Non-pigmented ciliary epithelial cell (primary cell): ENCODE measurements around the gene USF1.
"Not testable (repeated sequence)": the region's sequence is repeated elsewhere in the genome, so short reads cannot be mapped to it uniquely, and the experiment has no call there.

Source experiments
- DNase-seq: peaks from one replicate; pipeline ENCODE4 v3.0.0-alpha.2; 2010; ENCODE audit warnings: low read depth

USF1 gene

GRCh38 chr1:161077426-161077825 lies 31.6 kb upstream of the USF1 start:
- DNase-seq, result no peak

GRCh38 chr1:161076410-161076809 lies 30.6 kb upstream of the USF1 start:
- DNase-seq, result no peak

DNA sequence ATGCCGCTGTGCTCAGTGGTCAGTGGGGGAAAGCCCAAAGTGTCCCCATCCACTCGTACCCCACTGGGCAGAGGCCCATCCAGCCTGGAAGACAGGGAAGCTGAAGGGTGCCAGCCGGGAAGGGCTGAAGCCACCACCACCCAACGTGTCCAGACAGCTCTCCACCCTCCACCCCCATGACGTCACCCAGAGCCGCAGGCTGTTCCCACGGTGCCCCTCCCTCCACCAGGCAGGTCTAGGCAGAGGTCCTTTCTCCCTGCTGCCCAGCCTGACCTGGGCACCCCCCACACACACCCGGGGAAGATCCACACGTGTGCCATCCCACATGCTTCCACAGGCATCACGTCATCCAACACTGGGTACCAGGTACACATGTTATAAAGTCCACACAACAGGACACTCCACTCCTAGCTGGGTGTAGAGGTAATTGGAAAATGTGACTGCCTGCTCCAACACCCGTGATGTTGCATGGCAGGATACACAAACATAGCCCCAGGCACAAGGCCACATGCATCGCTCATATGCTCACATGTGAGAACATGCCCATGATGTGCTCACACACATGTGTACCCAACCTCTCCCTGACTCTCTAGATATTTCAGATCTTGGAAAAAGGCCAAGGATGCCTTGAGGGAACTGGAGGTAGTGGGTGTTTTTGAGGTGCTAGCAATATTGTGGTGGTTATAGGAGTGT lies 29.0 kb upstream of the USF1 start:
- DNase-seq, result no peak

GRCh38 chr1:161073474-161074121 lies 27.8 kb upstream of the USF1 start:
- no peak for DNase-seq

GRCh38 chr1:161072751-161073449 lies 27.1 kb upstream of the USF1 start:
- DNase-seq, result no peak

DNA sequence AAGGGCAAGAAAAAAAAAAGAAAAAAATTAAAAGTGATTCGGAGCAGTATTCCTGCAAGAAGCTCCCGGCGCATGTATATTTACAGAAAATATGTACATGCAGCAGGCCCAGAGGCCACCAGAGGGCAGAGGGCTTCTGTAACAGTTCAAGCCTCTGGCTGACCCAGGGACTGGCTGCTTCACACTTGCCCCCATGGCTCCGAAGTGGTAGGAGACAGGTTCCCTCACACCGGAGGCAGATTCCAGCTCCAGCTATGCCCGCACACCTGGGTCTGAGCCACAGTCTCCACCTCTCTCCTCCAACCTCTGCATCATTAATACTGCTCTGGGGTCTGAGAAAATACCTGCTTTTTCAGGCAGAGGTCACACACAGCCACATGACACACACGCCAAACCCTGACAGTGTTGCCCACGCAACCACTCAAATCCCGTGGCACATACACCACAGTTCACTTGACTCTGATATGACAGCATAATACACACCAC lies 26.2 kb upstream of the USF1 start:
- DNase-seq, result no peak

DNA sequence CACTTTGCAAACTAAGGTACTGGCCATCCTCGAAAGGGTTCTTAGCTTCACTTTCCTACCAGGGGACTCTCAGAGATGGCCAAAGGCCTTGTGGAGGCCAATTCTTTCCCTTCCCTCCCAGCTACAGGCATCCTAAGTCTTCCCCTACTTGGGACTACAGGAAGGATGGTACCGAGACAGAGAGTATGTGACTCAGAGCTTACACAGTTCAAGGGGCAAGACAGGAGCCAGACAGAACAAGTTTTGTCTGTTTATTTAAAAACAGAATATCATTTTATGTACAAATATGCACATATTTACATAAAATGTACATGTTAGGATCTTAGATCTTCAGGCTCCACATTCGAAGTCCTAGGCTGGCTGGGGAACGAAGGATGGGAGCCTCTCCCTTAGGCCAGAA lies 25.0 kb upstream of the USF1 start:
- DNase-seq, result no peak

- DNase-seq, result no peak
Measured at GRCh38 chr1:161069731-161070270, 24.0 kb upstream of the USF1 start, which contains the start of gene ARHGAP30. TSS of gene ARHGAP30 (minus strand) at chr1:161069891. CDS start at chr1:161069624, 267 bp downstream.

GRCh38 chr1:161069241-161069640 lies 23.5 kb upstream of the USF1 start:
- no peak for DNase-seq

GRCh38 chr1:161068306-161069234 lies 22.8 kb upstream of the USF1 start:
- no peak for DNase-seq

- no peak for DNase-seq
Measured at GRCh38 chr1:161066694-161067093, 20.9 kb upstream of the USF1 start.

- DNase-seq, result not testable (repeated sequence)
Measured at GRCh38 chr1:161065681-161066080, 19.9 kb upstream of the USF1 start.

DNA sequence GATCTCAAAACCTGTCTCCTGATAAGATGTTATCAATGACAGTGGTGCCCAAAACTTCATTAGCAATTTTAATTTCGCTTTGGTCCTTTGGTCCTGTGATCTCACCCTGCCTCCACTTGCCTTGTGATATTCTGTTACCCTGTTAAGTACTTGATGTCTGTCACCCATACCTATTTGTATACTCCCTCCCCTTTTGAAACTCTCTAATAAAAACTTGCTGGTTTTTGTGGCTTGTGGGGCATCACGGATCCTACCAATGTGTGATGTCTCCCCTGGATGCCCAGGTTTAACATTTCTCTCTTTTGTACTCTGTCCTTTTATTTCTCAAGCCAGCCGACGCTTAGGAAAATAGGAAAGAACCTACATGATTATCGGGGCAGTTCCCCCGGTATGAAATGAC lies 18.2 kb upstream of the USF1 start:
- not testable (repeated sequence) for DNase-seq

- DNase-seq, result no peak
Measured at GRCh38 chr1:161061419-161061818, 15.6 kb upstream of the USF1 start.

GRCh38 chr1:161059293-161059692 lies 13.5 kb upstream of the USF1 start:
- no peak for DNase-seq

DNA sequence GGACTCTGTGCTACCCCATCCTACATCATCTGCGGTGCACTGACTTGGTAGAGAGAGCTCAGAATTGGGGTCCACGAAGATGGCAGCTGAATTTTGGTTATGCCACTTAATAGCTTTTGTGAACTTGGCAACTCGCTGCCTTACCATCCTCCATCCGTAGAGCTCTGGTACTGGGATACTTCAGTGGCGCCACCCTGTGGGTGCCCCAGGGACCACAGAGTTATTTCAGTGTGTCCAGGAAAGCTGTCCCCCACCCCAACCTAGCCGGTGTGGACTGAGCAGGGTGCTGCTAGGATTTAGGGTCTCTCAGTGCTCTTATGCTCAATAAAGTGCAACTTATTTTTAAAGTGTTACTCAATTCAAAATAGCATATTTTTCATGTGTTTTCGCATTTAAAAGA lies 9.0 kb upstream of the USF1 start:
- no peak for DNase-seq

DNA sequence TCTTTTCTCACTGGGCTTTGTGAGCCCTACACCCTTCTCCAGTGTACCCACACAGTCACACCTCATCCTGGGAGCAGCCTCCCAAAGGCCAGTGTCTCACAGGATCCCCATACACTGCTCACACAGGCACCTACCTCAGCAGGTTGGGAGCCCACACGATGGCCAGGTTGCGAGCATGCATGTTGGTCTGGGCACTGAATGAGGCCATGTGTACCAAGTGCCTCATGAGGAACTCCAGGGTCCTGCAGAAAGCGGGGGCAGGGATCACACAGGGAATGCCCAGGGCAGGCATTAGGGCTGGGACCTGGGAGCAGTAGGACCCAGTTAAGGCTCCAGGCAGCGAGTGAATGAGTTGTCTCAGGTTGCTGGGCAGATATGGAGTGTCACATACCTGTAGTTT lies 8.5 kb upstream of the USF1 start:
- DNase-seq, result no peak

- no peak for DNase-seq
Measured at GRCh38 chr1:161052899-161053298, 7.1 kb upstream of the USF1 start.

DNA sequence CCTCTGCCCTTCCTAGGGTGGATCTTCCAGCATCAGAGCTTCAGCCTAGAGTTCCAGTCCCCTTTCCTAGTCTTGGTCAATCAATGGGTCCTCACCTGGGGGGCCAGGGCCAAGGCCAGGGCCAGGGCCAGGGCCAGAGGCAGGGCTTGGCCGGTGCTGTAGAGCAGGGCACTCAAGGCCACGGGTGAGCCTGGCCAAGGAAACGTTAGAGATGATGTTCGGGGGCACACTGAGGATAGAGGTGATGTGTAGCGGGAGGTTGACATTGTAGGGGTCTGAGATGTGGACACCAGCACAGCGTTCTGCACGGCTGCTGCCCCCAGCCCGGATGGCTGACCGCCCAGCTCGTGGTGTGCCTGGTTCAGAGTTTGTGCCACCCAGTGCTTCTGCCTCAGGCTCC lies 5.4 kb upstream of the USF1 start:
- DNase-seq, result no peak

GRCh38 chr1:161048949-161049722 lies 3.4 kb upstream of the USF1 start:
- no peak for DNase-seq
